ENCODE data around the gene MAT1A.
A peak's percentile ranks its signal among the peaks of the same experiment; 100 is the strongest.

Gene MAT1A

GRCh38 chr10:80259405-80259871, 30.0 kb downstream of the MAT1A start:
- TF ChIP-seq USF1 (IDR thresholded peaks at IDR 0.05) (no peak), EP300 (IDR thresholded peaks at IDR 0.05; ENCODE audit: borderline replicate concordance) (no peak), TEAD4 (IDR thresholded peaks at IDR 0.05) (peak; percentile 46; the same call in 1 of the 2 replicates), TCF12 (IDR thresholded peaks at IDR 0.05; ENCODE audit: low read depth) (no peak), NFIC (IDR thresholded peaks at IDR 0.05) (no peak), TAF1 (IDR thresholded peaks at IDR 0.05; ENCODE audit: low read depth) (no peak), REST (IDR thresholded peaks at IDR 0.05; ENCODE audit: low read depth) (no peak), FOXM1 (IDR thresholded peaks at IDR 0.05; ENCODE audit: borderline replicate concordance, low read depth) (no peak), EGR1 (IDR thresholded peaks at IDR 0.05) (no peak), CEBPB (IDR thresholded peaks at IDR 0.05) (peak; percentile 89), RAD21 (IDR thresholded peaks at IDR 0.05; ENCODE audit: low read depth) (no peak), MAX (IDR thresholded peaks at IDR 0.05) (no peak), CREB1 (IDR thresholded peaks at IDR 0.05; ENCODE audit: low read depth) (no peak), YY1 (IDR thresholded peaks at IDR 0.05; ENCODE audit: low read depth) (no peak), ZBTB7A (IDR thresholded peaks at IDR 0.05; ENCODE audit: low read depth) (no peak)

GRCh38 chr10:80256798-80257197, 32.7 kb downstream of the MAT1A start:
- TF ChIP-seq RAD21 (IDR thresholded peaks at IDR 0.05; ENCODE audit: low read depth), result peak; percentile 77

GRCh38 chr10:80253266-80253962, 36.0 kb downstream of the MAT1A start:
- TF ChIP-seq MAX (IDR thresholded peaks at IDR 0.05) (no peak), NFIC (IDR thresholded peaks at IDR 0.05) (no peak), CEBPB (IDR thresholded peaks at IDR 0.05) (no peak), YY1 (IDR thresholded peaks at IDR 0.05; ENCODE audit: low read depth) (no peak), USF1 (IDR thresholded peaks at IDR 0.05) (no peak), REST (IDR thresholded peaks at IDR 0.05; ENCODE audit: low read depth) (no peak), FOXM1 (IDR thresholded peaks at IDR 0.05; ENCODE audit: borderline replicate concordance, low read depth) (no peak), ZBTB7A (IDR thresholded peaks at IDR 0.05; ENCODE audit: low read depth) (no peak), TCF12 (IDR thresholded peaks at IDR 0.05; ENCODE audit: low read depth) (no peak), EGR1 (IDR thresholded peaks at IDR 0.05) (no peak), TEAD4 (IDR thresholded peaks at IDR 0.05) (no peak), TAF1 (IDR thresholded peaks at IDR 0.05; ENCODE audit: low read depth) (no peak), RAD21 (IDR thresholded peaks at IDR 0.05; ENCODE audit: low read depth) (no peak), EP300 (IDR thresholded peaks at IDR 0.05; ENCODE audit: borderline replicate concordance) (no peak), CREB1 (IDR thresholded peaks at IDR 0.05; ENCODE audit: low read depth) (no peak)

- TF ChIP-seq USF1 (IDR thresholded peaks at IDR 0.05) (no peak), YY1 (IDR thresholded peaks at IDR 0.05; ENCODE audit: low read depth) (no peak), RAD21 (IDR thresholded peaks at IDR 0.05; ENCODE audit: low read depth) (no peak), NFIC (IDR thresholded peaks at IDR 0.05) (no peak), TAF1 (IDR thresholded peaks at IDR 0.05; ENCODE audit: low read depth) (no peak), EGR1 (IDR thresholded peaks at IDR 0.05) (no peak), CREB1 (IDR thresholded peaks at IDR 0.05; ENCODE audit: low read depth) (no peak), ZBTB7A (IDR thresholded peaks at IDR 0.05; ENCODE audit: low read depth) (no peak), TCF12 (IDR thresholded peaks at IDR 0.05; ENCODE audit: low read depth) (no peak), FOXM1 (IDR thresholded peaks at IDR 0.05; ENCODE audit: borderline replicate concordance, low read depth) (no peak), EP300 (IDR thresholded peaks at IDR 0.05; ENCODE audit: borderline replicate concordance) (no peak), CEBPB (IDR thresholded peaks at IDR 0.05) (no peak), MAX (IDR thresholded peaks at IDR 0.05) (no peak)
Observed at GRCh38 chr10:80252296-80252887, 37.1 kb downstream of the MAT1A start.
